DMS53 (cell line): Measurements from ENCODE around the gene CDH8.

ENCODE experiments used
- DNase-seq: peaks from one replicate; lab custom pipeline; 2025; lab: John Stamatoyannopoulos, UW

The CDH8 gene

GRCh38 chr16:61858988-61859387 is 177.2 kb downstream of the CDH8 start:
- DNase-seq, result no peak

GRCh38 chr16:61842666-61843065 is 193.6 kb downstream of the CDH8 start:
- peak; percentile 92 for DNase-seq

GRCh38 chr16:61836804-61837393 is 199.3 kb downstream of the CDH8 start:
- DNase-seq, result no peak

GRCh38 chr16:61834082-61834481 is 202.2 kb downstream of the CDH8 start:
- DNase-seq, result no peak

- DNase-seq, result no peak
Measured at GRCh38 chr16:61831351-61831917, 204.8 kb downstream of the CDH8 start.

GRCh38 chr16:61829631-61830030 is 206.6 kb downstream of the CDH8 start:
- no peak for DNase-seq

GRCh38 chr16:61823326-61823725 is 212.9 kb downstream of the CDH8 start:
- no peak for DNase-seq

- no peak for DNase-seq
Measured at GRCh38 chr16:61820820-61821219, 215.4 kb downstream of the CDH8 start.

- no peak for DNase-seq
Measured at GRCh38 chr16:61820398-61820797, 215.8 kb downstream of the CDH8 start.

GRCh38 chr16:61818850-61819249 is 217.4 kb downstream of the CDH8 start:
- DNase-seq, result no peak

GRCh38 chr16:61817583-61818278 is 218.5 kb downstream of the CDH8 start:
- no peak for DNase-seq

- DNase-seq, result no peak
Measured at GRCh38 chr16:61814726-61815347, 221.4 kb downstream of the CDH8 start.

GRCh38 chr16:61813339-61813738 is 222.9 kb downstream of the CDH8 start:
- DNase-seq, result no peak

GRCh38 chr16:61812251-61812650 is 224.0 kb downstream of the CDH8 start:
- DNase-seq, result no peak

- DNase-seq, result no peak
Measured at GRCh38 chr16:61807551-61807950, 228.7 kb downstream of the CDH8 start.

GRCh38 chr16:61801217-61801616 is 235.0 kb downstream of the CDH8 start:
- DNase-seq, result peak; percentile 61

- no peak for DNase-seq
Measured at GRCh38 chr16:61798741-61799140, 237.5 kb downstream of the CDH8 start.

- no peak for DNase-seq
Measured at GRCh38 chr16:61797961-61798507, 238.2 kb downstream of the CDH8 start.

- no peak for DNase-seq
Measured at GRCh38 chr16:61797296-61797795, 238.9 kb downstream of the CDH8 start.

GRCh38 chr16:61792194-61792909 is 243.9 kb downstream of the CDH8 start:
- DNase-seq, result no peak

GRCh38 chr16:61791464-61791863 is 244.8 kb downstream of the CDH8 start:
- DNase-seq, result no peak

- peak; percentile 23 for DNase-seq
Measured at GRCh38 chr16:61781855-61782254, 254.4 kb downstream of the CDH8 start.
